HepG2 (cell line): ENCODE results near the gene SHPK. TPM values are rescaled to one million over a fixed set of nuclear protein-coding genes. Genes with fewer than 3 reads are reported as not detected.

Experiments
- AGO1 ChIP-seq: fragments of 200-400 bp; formaldehyde crosslinking; IDR thresholded peaks from 2 replicates; pipeline ENCODE4 v1.6.1; 2017; ENCODE audit warnings: mild to moderate bottlenecking, low read depth, low read length, moderate library complexity; ENCODE audit not compliant: poor library complexity, severe bottlenecking
- ARID5B ChIP-seq: IDR thresholded peaks from 2 replicates; pipeline ENCODE4 v1.4.0; 2020; ENCODE audit warnings: mild to moderate bottlenecking, missing genetic modification reagents
- EP300 ChIP-seq, 3 experiments: sonication (generic) in 1 of 3; formaldehyde crosslinking in 1 of 3; IDR thresholded peaks; 2 replicates each; pipeline versions ENCODE4 v1.5.1 to v1.6.1; 2011 to 2020; ENCODE audit warnings: low read depth in 2 of 3, low read length in 2 of 3, borderline replicate concordance in 1 of 3, improper control_type of control experiment in 1 of 3, mild to moderate bottlenecking in 1 of 3, missing genetic modification reagents in 1 of 3, moderate library complexity in 1 of 3
- GMEB1 ChIP-seq: sonication (generic); formaldehyde crosslinking; IDR thresholded peaks from 2 replicates; pipeline ENCODE4 v1.5.1; 2020; ENCODE audit warnings: missing genetic modification reagents, mild to moderate bottlenecking, borderline replicate concordance
- HOXA5 ChIP-seq: sonication (generic); formaldehyde crosslinking; IDR thresholded peaks from 2 replicates; pipeline ENCODE4 v1.4.0; 2020; ENCODE audit warnings: missing genetic modification reagents
- IRF9 ChIP-seq: sonication (generic); formaldehyde crosslinking; IDR thresholded peaks from 2 replicates; pipeline ENCODE4 v1.8.0; 2022; ENCODE audit warnings: missing genetic modification reagents, mild to moderate bottlenecking, borderline replicate concordance
- KLF11 ChIP-seq: IDR thresholded peaks from 2 replicates; pipeline ENCODE4 v1.6.1; 2016; ENCODE audit warnings: missing compliant biosample characterization
- MTF2 ChIP-seq: sonication (generic); formaldehyde crosslinking; IDR thresholded peaks from 2 replicates; pipeline ENCODE4 v1.5.0; 2020; ENCODE audit warnings: missing genetic modification reagents, borderline replicate concordance
- NFIB ChIP-seq: sonication (generic); formaldehyde crosslinking; IDR thresholded peaks from 2 replicates; pipeline ENCODE4 v1.9.0; 2021; ENCODE audit warnings: missing genetic modification reagents, mild to moderate bottlenecking, borderline replicate concordance
- NFYC ChIP-seq: IDR thresholded peaks from 2 replicates; pipeline ENCODE4 v1.6.1; 2016; ENCODE audit warnings: missing genetic modification reagents, missing compliant biosample characterization
- PCBP2 ChIP-seq: fragments of 200-400 bp; formaldehyde crosslinking; optimal IDR thresholded peaks from 2 replicates; pipeline ENCODE3; 2018; ENCODE audit warnings: low read length, low read depth; ENCODE audit not compliant: poor library complexity, severe bottlenecking
- SUZ12 ChIP-seq: fragments of 150-350 bp; IDR thresholded peaks from 2 replicates; pipeline ENCODE4 v1.6.1; 2014; ENCODE audit warnings: low read depth, low read length
- ZBTB8A ChIP-seq: sonication (generic); formaldehyde crosslinking; IDR thresholded peaks from 2 replicates; pipeline ENCODE4 v1.4.0; 2020; ENCODE audit warnings: mild to moderate bottlenecking, low read depth, missing genetic modification reagents, borderline replicate concordance
- ZFP37 ChIP-seq: sonication (generic); formaldehyde crosslinking; IDR thresholded peaks from 2 replicates; pipeline ENCODE4 v1.4.0; 2020; ENCODE audit warnings: missing genetic modification reagents, borderline replicate concordance
- ZFYVE20 ChIP-seq: sonication (generic); formaldehyde crosslinking; IDR thresholded peaks from 2 replicates; pipeline ENCODE4 v1.8.0; 2023; ENCODE audit warnings: low read depth, mild to moderate bottlenecking, moderate library complexity, missing genetic modification reagents, borderline replicate concordance
- ZHX1 ChIP-seq: sonication (generic); formaldehyde crosslinking; IDR thresholded peaks from 2 replicates; pipeline ENCODE4 v1.8.1; 2022; ENCODE audit warnings: low read depth, mild to moderate bottlenecking, missing genetic modification reagents
- ZNF260 ChIP-seq: sonication (generic); formaldehyde crosslinking; IDR thresholded peaks from 2 replicates; pipeline ENCODE4 v1.4.0; 2020; ENCODE audit warnings: missing genetic modification reagents, low read depth, mild to moderate bottlenecking, borderline replicate concordance
- ZNF30 ChIP-seq: sonication (generic); formaldehyde crosslinking; IDR thresholded peaks from 2 replicates; pipeline ENCODE4 v1.5.0; 2020; ENCODE audit warnings: mild to moderate bottlenecking, missing genetic modification reagents
- ZNF776 ChIP-seq: sonication (generic); formaldehyde crosslinking; IDR thresholded peaks from 2 replicates; pipeline ENCODE4 v1.4.0; 2020; ENCODE audit warnings: mild to moderate bottlenecking, missing genetic modification reagents
- polyA plus RNA-seq, 8 experiments: library from polyadenylated mRNA; depleted of rRNA in 3 of 8; stranded (reverse) in 7 of 8; unstranded in 1 of 8; fragments of >200 nt; fragmentation: Illumina TruSeq in 4 of 8; extraction: Trizol in 4 of 8; gene quantifications; 2 replicates each; pipeline versions ENCODE4 v1.2.1 to v1.2.3, GENCODE V29; 2011 to 2016; ENCODE audit warnings: low read depth in 4 of 8, missing spikeins in 1 of 8, mixed read lengths in 1 of 8; ENCODE audit not compliant: insufficient read depth in 1 of 8
- total RNA-seq, 5 experiments: library from RNA; depleted of rRNA; stranded (reverse); fragments of >200 nt; fragmentation: Illumina TruSeq; extraction: Trizol; gene quantifications; 2 replicates each; pipeline ENCODE4 v1.2.3, GENCODE V29; 2016; ENCODE audit warnings: low read depth in 1 of 5

Gene SHPK
- total and polyA plus RNA-seq, 2 of the 13 experiments (the other 11 are each of a cell fraction or from before 2014, with no cell fraction given) = 16.2 to 30.9 TPM

GRCh38 chr17:3641717-3642486 lies 5.9 kb upstream of the SHPK start (continued):
- TF ChIP-seq ARID5B (CRISPR knock-in tag) = peak; percentile 77
- TF ChIP-seq ZNF260 (CRISPR knock-in tag) = no peak
- TF ChIP-seq ZFYVE20 (CRISPR knock-in tag) = no peak
- TF ChIP-seq ZHX1 (CRISPR knock-in tag) = no peak
- TF ChIP-seq NFYC (CRISPR knock-in tag) = no peak
- TF ChIP-seq HOXA5 = no peak
- TF ChIP-seq GMEB1 = no peak
- TF ChIP-seq MTF2 = no peak
- no peak for TF ChIP-seq IRF9 (CRISPR knock-in tag)
- no peak for TF ChIP-seq KLF11 (CRISPR knock-in tag)
- TF ChIP-seq ZNF30 = no peak
- TF ChIP-seq EP300 (IDR thresholded peaks at IDR 0.05; ENCODE audit: low read depth in 2 of 2, low read length in 2 of 2) = peak in 1 of 2 experiments; percentile 64; a peak in 2 of 4 replicates
- TF ChIP-seq EP300 (CRISPR knock-in tag; IDR thresholded peaks at IDR 0.05; ENCODE audit: borderline replicate concordance) = peak; percentile 42; the same call in 1 of the 2 replicates
- no peak for TF ChIP-seq SUZ12
- TF ChIP-seq ZBTB8A = no peak
- TF ChIP-seq PCBP2 = no peak
- TF ChIP-seq ZNF776 (CRISPR knock-in tag) = no peak
- no peak for TF ChIP-seq ZFP37 (CRISPR knock-in tag)
- TF ChIP-seq AGO1 = no peak
- TF ChIP-seq NFIB = no peak
